GM12878 (cell line): ENCODE data around the gene SETBP1.

Experiments used
- CREB1 ChIP-seq: IDR thresholded peaks from 2 replicates; pipeline ENCODE4 v1.6.1; 2012; ENCODE audit warnings: low read depth, mild to moderate bottlenecking, inconsistent platforms
- CTCF ChIP-seq, 3 experiments: IDR thresholded peaks in 2 of 3; conservative IDR thresholded peaks in 1 of 3; 2 replicates each; pipeline ENCODE4 v1.5.1; 2011; ENCODE audit warnings: low read depth in 3 of 3, low read length in 3 of 3, mild to moderate bottlenecking in 3 of 3, control low read depth in 2 of 3, moderate library complexity in 2 of 3, inconsistent platforms in 1 of 3, mixed read lengths in 1 of 3; ENCODE audit not compliant: control insufficient read depth in 2 of 3, insufficient read depth in 1 of 3; ENCODE audit errors: extremely low read depth in 1 of 3
- JUND ChIP-seq: IDR thresholded peaks from 2 replicates; pipeline ENCODE4 v1.6.1; 2012; ENCODE audit warnings: low read depth, mild to moderate bottlenecking, low read length, improper control_type of control experiment, moderate library complexity
- MXI1 ChIP-seq: fragments of 150-350 bp; IDR thresholded peaks from 2 replicates; pipeline ENCODE4 v1.6.1; 2011; ENCODE audit warnings: low read depth, mild to moderate bottlenecking, inconsistent platforms, low read length, improper control_type of control experiment
- POLR2AphosphoS5 ChIP-seq: IDR thresholded peaks from 2 replicates; pipeline ENCODE4 v1.6.1; 2011; ENCODE audit warnings: mild to moderate bottlenecking, low read length, inconsistent platforms
- SIN3A ChIP-seq: IDR thresholded peaks from 2 replicates; pipeline ENCODE4 v1.6.1; 2012; ENCODE audit warnings: low read depth, low read length, improper control_type of control experiment
- YY1 ChIP-seq: IDR thresholded peaks from 2 replicates; pipeline ENCODE4 v1.6.1; 2011; ENCODE audit warnings: low read depth, mild to moderate bottlenecking, low read length

DNA sequence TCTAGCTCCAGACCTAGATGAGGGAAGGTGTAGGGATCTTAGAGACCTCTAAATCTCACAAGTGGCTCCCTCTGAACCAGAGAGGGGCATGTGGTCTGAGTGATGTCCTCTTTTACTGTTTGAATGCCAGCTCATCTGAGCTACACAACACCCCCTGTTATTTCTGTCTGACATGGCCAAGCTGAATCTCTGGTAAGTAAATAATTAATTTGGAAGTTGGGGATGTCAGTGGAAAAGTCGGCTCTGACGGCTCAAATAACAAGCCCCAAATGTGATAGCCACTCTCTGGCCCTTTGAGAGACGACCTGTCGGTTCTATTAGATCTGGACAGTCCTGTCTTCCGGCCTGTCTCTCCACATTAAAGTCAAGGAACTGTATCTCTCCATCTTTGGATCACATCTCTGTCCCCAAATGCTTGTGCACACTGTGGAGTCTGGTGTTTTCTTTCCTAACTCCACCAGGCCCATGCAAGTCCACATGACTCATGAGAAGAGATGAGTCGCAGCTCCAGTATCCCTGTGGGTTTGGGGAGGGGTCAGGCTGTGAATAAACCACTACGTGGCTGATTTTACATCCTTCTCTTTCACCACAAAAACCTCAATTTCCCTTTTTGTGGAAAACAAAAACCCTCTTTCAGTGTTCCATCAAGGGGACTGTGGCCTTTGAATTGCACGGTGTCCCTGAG is 52.5 kb downstream of the SETBP1 start:
- no peak for TF ChIP-seq SIN3A
- no peak for TF ChIP-seq MXI1
- no peak for TF ChIP-seq CREB1
- no peak for TF ChIP-seq POLR2AphosphoS5
- no peak for TF ChIP-seq YY1
- no peak for TF ChIP-seq JUND
- no peak for TF ChIP-seq CTCF (IDR thresholded peaks at IDR 0.05 in 2 of 3, conservative IDR thresholded peaks at IDR 0.05 in 1 of 3; ENCODE audit: control insufficient read depth in 2 of 3, extremely low read depth in 1 of 3, insufficient read depth in 1 of 3, low read depth in 3 of 3, low read length in 3 of 3)
